HEK293T (cell line): Measurements from ENCODE around the gene RENBP.

Source experiments
- CTCF ChIA-PET: fragments of 350-600 bp; formaldehyde crosslinking; extraction: SDS; loops from one replicate; lab custom pipeline; 2021; ENCODE audit warnings: antibody characterized with exemption, inconsistent platforms; lab: Yijun Ruan, JAX
- POLR2A ChIA-PET: fragments of 350-600 bp; formaldehyde crosslinking; extraction: SDS; loops from one replicate; lab custom pipeline; 2020; ENCODE audit warnings: antibody characterized with exemption, inconsistent platforms; lab: Yijun Ruan, JAX
- DNase-seq: peaks from one replicate; pipeline ENCODE4 v3.0.0; 2012; ENCODE audit warnings: mixed read lengths; ENCODE audit errors: extremely low spot score
- ARNT ChIP-seq: fragments of 450-650 bp; IDR thresholded peaks from 2 replicates; pipeline ENCODE4 v1.6.1; 2017; ENCODE audit warnings: mild to moderate bottlenecking
- BHLHE40 ChIP-seq: fragments of 450-650 bp; IDR thresholded peaks from 2 replicates; pipeline ENCODE4 v1.6.1; 2016; ENCODE audit warnings: mild to moderate bottlenecking, moderate library complexity, borderline replicate concordance
- CTBP1 ChIP-seq: fragments of 450-650 bp; IDR thresholded peaks from 2 replicates; pipeline ENCODE4 v1.6.1; 2016; ENCODE audit warnings: borderline replicate concordance
- ELF4 ChIP-seq: fragments of 450-650 bp; IDR thresholded peaks from 2 replicates; pipeline ENCODE4 v1.6.1; 2017; ENCODE audit warnings: antibody characterized with exemption
- FOXA1 ChIP-seq: fragments of 450-650 bp; IDR thresholded peaks from 2 replicates; pipeline ENCODE4 v1.6.1; 2016; ENCODE audit warnings: mild to moderate bottlenecking
- FOXK2 ChIP-seq: fragments of 450-650 bp; IDR thresholded peaks from 2 replicates; pipeline ENCODE4 v1.6.1; 2016; ENCODE audit warnings: mild to moderate bottlenecking
- FOXM1 ChIP-seq: fragments of 450-650 bp; IDR thresholded peaks from 2 replicates; pipeline ENCODE4 v1.6.1; 2017; ENCODE audit warnings: mild to moderate bottlenecking, borderline replicate concordance
- HDGF ChIP-seq: fragments of 450-650 bp; IDR thresholded peaks from 2 replicates; pipeline ENCODE4 v1.6.1; 2017; ENCODE audit warnings: antibody characterized with exemption, borderline replicate concordance
- L3MBTL2 ChIP-seq: fragments of 450-650 bp; conservative IDR thresholded peaks from 2 replicates; pipeline ENCODE4 v1.6.1; 2016; ENCODE audit warnings: mild to moderate bottlenecking
- LEF1 ChIP-seq: fragments of 450-650 bp; IDR thresholded peaks from 2 replicates; pipeline ENCODE4 v1.6.1; 2017; ENCODE audit warnings: mild to moderate bottlenecking, borderline replicate concordance
- NFRKB ChIP-seq: fragments of 450-650 bp; IDR thresholded peaks from 2 replicates; pipeline ENCODE4 v1.6.1; 2016; ENCODE audit warnings: mild to moderate bottlenecking, moderate library complexity
- SP1 ChIP-seq: fragments of 450-650 bp; IDR thresholded peaks from 2 replicates; pipeline ENCODE4 v1.6.1; 2017
- SUZ12 ChIP-seq: fragments of 450-650 bp; IDR thresholded peaks from 2 replicates; pipeline ENCODE4 v1.6.1; 2016; ENCODE audit warnings: mild to moderate bottlenecking
- TARDBP ChIP-seq: fragments of 450-650 bp; IDR thresholded peaks from 2 replicates; pipeline ENCODE4 v1.6.1; 2016
- ZNF384 ChIP-seq: fragments of 450-650 bp; IDR thresholded peaks from 2 replicates; pipeline ENCODE4 v1.6.1; 2016
- TF ChIP-seq, protein P1 (sequence below): fragments of 450-650 bp; IDR thresholded peaks from 2 replicates; pipeline ENCODE4 v1.6.1; 2016

Gene RENBP

DNA sequence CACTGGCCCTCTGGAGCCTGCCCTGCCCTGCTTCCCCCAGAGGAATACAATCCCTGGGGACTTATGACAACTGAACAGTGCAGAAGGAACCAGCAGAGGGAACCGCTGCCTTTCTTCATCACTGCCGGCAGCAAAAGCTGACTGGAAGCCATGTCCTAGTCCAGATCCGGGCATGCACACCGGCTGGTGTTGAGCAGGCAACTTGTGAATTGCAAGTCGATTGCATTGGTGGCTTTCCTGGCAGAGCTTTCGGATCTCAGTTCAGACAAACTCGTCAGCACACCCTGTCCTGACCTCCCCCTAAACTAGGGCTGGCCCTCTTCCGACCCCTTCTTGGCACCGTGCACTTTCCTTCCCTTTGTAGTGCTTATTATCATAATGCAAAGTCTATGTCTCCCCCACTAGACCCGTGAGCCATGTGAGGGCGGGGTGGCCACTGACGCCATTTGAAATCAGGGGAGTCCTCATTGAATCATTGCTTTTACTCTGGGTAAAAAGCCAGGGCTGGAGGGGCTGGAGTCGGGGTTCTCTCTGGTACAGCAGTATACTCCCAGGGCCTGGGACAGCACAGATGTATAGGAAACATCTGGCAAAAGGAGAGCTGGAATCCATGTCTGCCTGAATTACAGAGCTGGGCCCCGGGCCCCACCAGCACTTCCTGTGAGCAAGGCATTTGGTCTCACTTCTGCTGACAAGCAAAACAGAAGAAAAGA lies 20.1 kb downstream of the RENBP start:
- ChIA-PET POLR2A (interaction anchor here (0.7 to 7.1 kb wide), 5 partner anchors 12 to 48 kb away, joined by 3 to 65 read pairs (median 4); partner anchors contain the start of genes RENBP and TMEM187), CTCF (interaction anchor here (0.8 to 9.2 kb wide), 5 partner anchors 11 to 26 kb away, joined by 3 to 100 read pairs (median 14); partner anchors contain the start of gene RENBP)
- TF ChIP-seq ZNF384 (no peak), LEF1 (no peak), FOXK2 (no peak), FOXM1 (no peak), CTBP1 (no peak), ARNT (no peak), L3MBTL2 (no peak), BHLHE40 (no peak), SP1 (no peak)
- DNase-seq: peak; percentile 60

DNA sequence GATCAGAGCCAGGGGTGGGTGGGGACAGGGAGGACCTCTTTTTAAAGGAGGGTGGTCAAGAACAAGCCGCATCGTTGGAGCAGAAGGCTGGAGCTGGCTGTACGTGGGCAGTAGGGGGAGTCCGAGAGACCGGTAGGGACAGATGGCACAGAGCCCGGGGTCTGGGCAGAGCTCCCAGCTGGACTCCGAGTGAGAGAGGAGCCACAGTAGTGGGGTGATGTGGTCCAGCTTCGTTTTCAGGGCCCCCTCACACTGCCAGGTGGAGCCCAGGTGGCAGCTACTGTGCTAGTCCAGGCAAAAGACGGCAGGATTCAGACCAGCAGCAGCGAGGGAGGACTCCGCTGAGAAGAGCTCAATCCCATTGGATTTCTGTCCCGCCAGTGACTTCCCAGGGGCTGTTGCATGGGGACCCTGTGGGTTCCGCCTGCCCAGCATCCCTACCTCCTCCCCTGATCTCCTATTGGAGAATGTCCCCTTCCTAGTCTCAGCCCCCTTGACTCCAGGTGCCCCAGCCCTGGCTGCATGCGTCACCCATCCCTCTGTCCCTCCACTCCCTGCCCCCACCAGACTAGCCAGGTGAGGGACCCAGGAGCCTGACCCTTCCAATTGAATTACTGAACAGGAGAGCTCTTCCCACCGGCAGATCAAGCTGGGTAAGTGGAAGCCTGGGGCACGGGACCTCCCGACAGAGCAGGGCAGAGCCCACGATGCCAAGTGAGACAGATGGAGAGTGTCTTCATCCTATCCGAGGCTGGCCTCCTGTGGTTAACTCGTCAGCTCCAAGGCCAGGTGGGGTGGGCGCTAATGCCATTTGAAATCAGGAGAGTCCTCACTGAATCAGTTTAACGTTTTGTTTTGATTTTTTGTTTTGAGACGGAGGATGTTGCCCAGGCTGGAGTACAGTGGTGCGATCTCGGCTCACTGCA lies 21.2 kb downstream of the RENBP start:
- ChIA-PET POLR2A (interaction anchor here (1.0 to 1.8 kb wide), 7 partner anchors 12 to 49 kb away, joined by 3 to 6 read pairs (median 4); partner anchors contain the start of genes HCFC1, NAA10 and TMEM187), CTCF (interaction anchor here (0.7 to 9.2 kb wide), 17 partner anchors 11 to 160 kb away, joined by 3 to 100 read pairs (median 3); partner anchors contain the start of gene RENBP)
- DNase-seq: peak; percentile 72

DNA sequence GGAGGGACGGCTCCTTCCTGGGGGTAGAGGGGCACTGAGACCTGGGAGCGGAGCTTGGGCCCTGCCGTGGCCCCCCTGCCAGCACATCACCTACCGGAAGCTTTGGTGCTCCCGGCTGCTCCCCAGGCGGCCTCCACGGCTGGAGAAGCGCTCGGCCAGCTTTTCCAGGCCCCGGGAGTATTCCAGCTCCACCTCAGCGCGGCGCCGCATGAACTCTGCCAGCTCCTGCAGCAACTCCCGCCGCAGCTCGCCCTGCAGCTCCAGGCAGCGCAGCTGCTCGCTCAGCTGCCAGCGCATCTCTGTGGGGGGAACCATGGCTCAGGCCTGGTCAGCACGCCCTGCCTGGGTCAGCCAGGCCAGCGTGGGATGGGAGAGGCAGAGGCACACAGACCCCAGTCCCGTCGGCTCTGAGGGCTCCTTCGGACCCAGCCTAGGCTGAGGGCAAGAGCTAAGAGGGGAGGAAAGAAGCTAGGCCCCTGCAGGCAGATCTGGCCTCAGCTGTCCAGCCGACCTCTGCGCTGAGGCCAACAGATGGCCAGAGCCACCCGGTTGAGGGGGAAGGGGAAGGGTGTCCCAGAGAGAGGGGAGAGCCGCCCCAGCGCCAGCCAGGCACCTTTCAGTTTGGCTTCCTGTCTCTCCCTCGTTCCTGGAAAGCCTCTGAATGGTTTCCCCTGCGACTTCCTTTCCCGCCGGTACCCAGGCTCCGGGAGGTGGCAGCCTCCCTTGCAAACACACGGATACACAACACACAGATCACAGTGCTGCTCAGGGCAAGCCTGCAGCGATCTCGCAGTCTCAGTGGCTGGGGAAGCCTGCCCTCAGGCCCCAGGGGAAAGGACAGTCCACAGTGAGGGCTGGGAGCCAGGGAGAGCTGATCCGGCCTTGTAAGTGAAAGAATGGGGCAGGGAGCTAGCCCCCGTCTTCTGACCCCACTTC lies 22.7 kb downstream of the RENBP start:
- DNase-seq: no peak
- ChIA-PET POLR2A (interaction anchor here (1.4 to 1.8 kb wide), 2 partner anchors 25 to 51 kb away, joined by 4 read pairs; partner anchors contain the start of gene TMEM187), CTCF (interaction anchor here (0.6 to 9.2 kb wide), 6 partner anchors 11 to 387 kb away, joined by 3 to 100 read pairs (median 10); partner anchors contain the start of gene RENBP)
- no peak for TF ChIP-seq FOXA1
- TF ChIP-seq, protein P1, sequence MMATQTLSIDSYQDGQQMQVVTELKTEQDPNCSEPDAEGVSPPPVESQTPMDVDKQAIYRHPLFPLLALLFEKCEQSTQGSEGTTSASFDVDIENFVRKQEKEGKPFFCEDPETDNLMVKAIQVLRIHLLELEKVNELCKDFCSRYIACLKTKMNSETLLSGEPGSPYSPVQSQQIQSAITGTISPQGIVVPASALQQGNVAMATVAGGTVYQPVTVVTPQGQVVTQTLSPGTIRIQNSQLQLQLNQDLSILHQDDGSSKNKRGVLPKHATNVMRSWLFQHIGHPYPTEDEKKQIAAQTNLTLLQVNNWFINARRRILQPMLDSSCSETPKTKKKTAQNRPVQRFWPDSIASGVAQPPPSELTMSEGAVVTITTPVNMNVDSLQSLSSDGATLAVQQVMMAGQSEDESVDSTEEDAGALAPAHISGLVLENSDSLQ: no peak
- TF ChIP-seq SUZ12: no peak
- no peak for TF ChIP-seq NFRKB
- TF ChIP-seq TARDBP: no peak
- no peak for TF ChIP-seq BHLHE40
- no peak for TF ChIP-seq FOXK2
- TF ChIP-seq CTBP1: no peak
- TF ChIP-seq L3MBTL2: no peak
- no peak for TF ChIP-seq ARNT
- TF ChIP-seq HDGF: no peak
- no peak for TF ChIP-seq SP1
- TF ChIP-seq LEF1: no peak
- no peak for TF ChIP-seq ELF4
- TF ChIP-seq FOXM1: no peak
- TF ChIP-seq ZNF384: no peak

More for the DNA sequence above, 21.2 kb downstream of the RENBP start:
- no peak for TF ChIP-seq SUZ12
- TF ChIP-seq L3MBTL2: no peak
- no peak for TF ChIP-seq FOXA1
- TF ChIP-seq HDGF: no peak
- TF ChIP-seq SP1: no peak
- no peak for TF ChIP-seq FOXK2
- TF ChIP-seq FOXM1: no peak
- no peak for TF ChIP-seq ZNF384
- no peak for TF ChIP-seq LEF1
- TF ChIP-seq NFRKB: no peak
- no peak for TF ChIP-seq ARNT
- no peak for TF ChIP-seq BHLHE40
- TF ChIP-seq TARDBP: no peak
- no peak for TF ChIP-seq ELF4
- TF ChIP-seq, protein P1: no peak
- TF ChIP-seq CTBP1: no peak

DNA sequence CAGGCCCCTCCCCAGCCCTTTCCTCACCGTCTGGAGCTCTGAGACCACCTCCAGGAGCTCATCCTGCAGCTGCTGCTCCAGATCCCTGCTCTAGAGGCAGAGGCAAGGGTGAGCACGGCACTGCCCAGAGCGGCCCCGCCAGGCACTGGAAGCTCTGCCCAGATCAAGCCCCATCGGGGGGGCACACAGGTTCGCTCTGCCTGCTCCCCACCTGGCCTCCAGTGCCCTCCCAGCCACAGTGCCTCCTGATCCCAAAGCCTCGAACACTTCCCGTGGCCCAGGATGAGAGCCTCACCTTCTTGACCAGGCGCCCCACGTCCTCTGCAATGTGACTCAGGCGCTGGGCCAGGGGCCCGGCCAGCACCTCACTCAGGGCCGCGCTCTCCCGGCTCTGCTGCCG lies 23.4 kb downstream of the RENBP start:
- no peak for DNase-seq
- POLR2A ChIA-PET: no interaction called here
- CTCF ChIA-PET: interaction anchor here (0.6 to 9.2 kb wide), 3 partner anchors 10 to 387 kb away, joined by 3 to 100 read pairs (median 42); partner anchors contain the start of gene RENBP
- TF ChIP-seq L3MBTL2 (no peak), NFRKB (no peak), TARDBP (no peak), CTBP1 (no peak), FOXM1 (no peak), LEF1 (no peak), HDGF (no peak), BHLHE40 (no peak), SUZ12 (no peak), ZNF384 (no peak), ARNT (no peak), ELF4 (no peak), FOXK2 (no peak), SP1 (no peak), FOXA1 (no peak)
- TF ChIP-seq, protein P1: no peak
